ENCODE measurements around the gene NRARP. TPM values are rescaled to one million over a fixed set of nuclear protein-coding genes. Genes with fewer than 3 reads are reported as not detected.

NRARP gene, protein sequence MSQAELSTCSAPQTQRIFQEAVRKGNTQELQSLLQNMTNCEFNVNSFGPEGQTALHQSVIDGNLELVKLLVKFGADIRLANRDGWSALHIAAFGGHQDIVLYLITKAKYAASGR
- total RNA-seq (2021; ENCODE audit: unreplicated experiment) (22.2 TPM), Bru-seq, nascent RNA (percentile 41 among the genes with signal in this experiment), BruChase-seq, experiment 1, labeled RNA remaining after a 6-hour chase (percentile 42 among the genes with signal in this experiment), BruChase-seq, experiment 2, labeled RNA remaining after a 2-hour chase (percentile 67 among the genes with signal in this experiment)
- 5.9 and 7.2 TPM in 2 replicates for polyA plus RNA-seq (2012)
- long read RNA-seq, transcript NRARP-201 (1 exons, 1,770 nt) = major isoform, 24 of 24 reads
- long read RNA-seq, partial matches to known transcripts = 0 of 24 reads
- long read RNA-seq, other reads (novel, unspliced or antisense) = 0 of 24 reads

- peaks cover 20 to 65% of the 10 kb centered on the region in 2 experiments for H3K4me1 ChIP-seq (ENCODE audit: control insufficient read depth in 1 of 2, insufficient read depth in 2 of 2, low read length in 2 of 2)
- H3K27me3 ChIP-seq (ENCODE audit: insufficient read depth, low read length) = no peaks in the 10 kb centered on the region
- CTCF ChIA-PET = interaction anchor here (0.7 to 2.1 kb wide), 17 partner anchors 8 to 250 kb away, joined by 3 to 16 read pairs (median 4); partner anchors contain the start of genes EXD3, MRPL41, NELFB and NOXA1
- H3K4me2 ChIP-seq (ENCODE audit: low read length) = peak within 1 kb of the TSS; percentile 97
- no peaks in the 10 kb centered on the region for H3K36me3 ChIP-seq (ENCODE audit: control insufficient read depth in 1 of 2, insufficient read depth in 2 of 2, low read length in 2 of 2)
- H4K20me1 ChIP-seq (ENCODE audit: insufficient read depth) = peaks cover 2% of the 10 kb centered on the region; the same call in 1 of the 2 replicates
- POLR2A ChIA-PET = interaction anchor here (0.5 to 2.1 kb wide), 8 partner anchors 10 to 151 kb away, joined by 3 to 24 read pairs (median 4); no protein-coding TSS in a partner anchor
- H3K9me2 ChIP-seq (ENCODE audit: insufficient read depth) = no peaks in the 10 kb centered on the region
- peak within 1 kb of the TSS; percentile 78 for H3K27ac ChIP-seq (ENCODE audit: low read depth, low read length)
- TF ChIP-seq YY1 (IDR thresholded peaks at IDR 0.05; ENCODE audit: extremely low read depth, insufficient replicate concordance, low read depth, low read length) (peak; percentile 78), JUND (IDR thresholded peaks at IDR 0.05) (no peak), POLR2AphosphoS5 (IDR thresholded peaks at IDR 0.05; ENCODE audit: low read depth, low read length) (peak; percentile 92), POLR2A (IDR thresholded peaks at IDR 0.05; ENCODE audit: borderline replicate concordance, extremely low read depth, insufficient read depth, insufficient read length) (peak; percentile 94)
- TF ChIP-seq, protein P1, sequence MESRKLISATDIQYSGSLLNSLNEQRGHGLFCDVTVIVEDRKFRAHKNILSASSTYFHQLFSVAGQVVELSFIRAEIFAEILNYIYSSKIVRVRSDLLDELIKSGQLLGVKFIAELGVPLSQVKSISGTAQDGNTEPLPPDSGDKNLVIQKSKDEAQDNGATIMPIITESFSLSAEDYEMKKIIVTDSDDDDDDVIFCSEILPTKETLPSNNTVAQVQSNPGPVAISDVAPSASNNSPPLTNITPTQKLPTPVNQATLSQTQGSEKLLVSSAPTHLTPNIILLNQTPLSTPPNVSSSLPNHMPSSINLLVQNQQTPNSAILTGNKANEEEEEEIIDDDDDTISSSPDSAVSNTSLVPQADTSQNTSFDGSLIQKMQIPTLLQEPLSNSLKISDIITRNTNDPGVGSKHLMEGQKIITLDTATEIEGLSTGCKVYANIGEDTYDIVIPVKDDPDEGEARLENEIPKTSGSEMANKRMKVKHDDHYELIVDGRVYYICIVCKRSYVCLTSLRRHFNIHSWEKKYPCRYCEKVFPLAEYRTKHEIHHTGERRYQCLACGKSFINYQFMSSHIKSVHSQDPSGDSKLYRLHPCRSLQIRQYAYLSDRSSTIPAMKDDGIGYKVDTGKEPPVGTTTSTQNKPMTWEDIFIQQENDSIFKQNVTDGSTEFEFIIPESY (IDR thresholded peaks at IDR 0.05; ENCODE audit: extremely low read depth, insufficient replicate concordance, low read length) = no peak
- ATAC-seq = peak; percentile 76
- no peak within 1 kb of the TSS for H2AFZ ChIP-seq (ENCODE audit: low read depth, low read length, poor library complexity, severe bottlenecking)
- RAD21 ChIA-PET (ENCODE audit: low non-redundant PET in 1 of 2, low total read pairs in 2 of 2, uncharacterized antibody in 2 of 2, unreplicated experiment in 2 of 2) = interaction anchor here (0.5 to 0.9 kb wide), 2 partner anchors 15 to 104 kb away, joined by 3 read pairs; no protein-coding TSS in a partner anchor
- peak; percentile 60 for DNase-seq (ENCODE audit: low read depth, low spot score)
- peak within 1 kb of the TSS; percentile 51 to 69 for H3K4me3 ChIP-seq (replicated peaks in 1 of 2; ENCODE audit: low read depth in 1 of 2, low read length in 2 of 2)
- intact Hi-C loops (cut with micrococcal nuclease) = no loop called here
- H3K9me3 ChIP-seq (ENCODE audit: control insufficient read depth in 1 of 2, insufficient read depth in 1 of 2, low read depth in 1 of 2, low read length in 2 of 2) = no peaks in the 10 kb centered on the region
- BruUV-seq (replicated peaks) = no TSS peak
- H3K9ac ChIP-seq (ENCODE audit: low read length) = peak within 1 kb of the TSS; percentile 73
- H3K79me2 ChIP-seq (ENCODE audit: insufficient read depth, low read length) = peaks cover 17% of the 10 kb centered on the region
Observed at GRCh38 chr9:137302118-137302448, at the start of gene NRARP. TSS of gene NRARP (minus strand) at chr9:137302271. CDS start at chr9:137301928, 343 bp downstream.
